CD4-positive, alpha-beta T cell treated with Interferon gamma for 1 hour (primary cell): Measurements from ENCODE around the gene FGFBP2.

Experiments used
- DNase-seq: peaks from one replicate; pipeline ENCODE4 v3.0.0-alpha.2; 2020

The FGFBP2 gene

GRCh38 chr4:15965325-15965724, 2.4 kb upstream of the FGFBP2 start:
- DNase-seq = no peak

GRCh38 chr4:15964159-15964558, 1.2 kb upstream of the FGFBP2 start:
- no peak for DNase-seq

DNA sequence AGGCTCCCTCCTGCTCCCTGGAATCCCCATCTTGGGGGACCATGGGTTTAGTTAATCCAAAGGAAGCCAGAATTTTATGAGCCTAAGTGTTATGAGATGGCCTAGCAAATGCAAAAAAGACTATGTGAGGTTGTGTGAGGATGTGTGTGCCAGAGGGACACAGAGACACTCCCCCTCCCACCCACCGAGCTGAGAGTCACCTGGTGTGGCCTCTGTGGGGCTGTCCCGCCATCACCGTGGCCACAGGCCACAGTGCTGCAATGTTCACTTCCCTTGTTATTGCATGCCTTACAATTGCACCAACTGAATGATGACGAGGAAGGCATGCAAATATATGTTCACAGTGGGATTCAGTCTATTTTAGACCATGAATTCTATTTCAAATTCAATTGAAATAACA, 601 bp upstream of the FGFBP2 start:
- peak; percentile 54 for DNase-seq

GRCh38 chr4:15961781-15962510, 1.0 kb downstream of the FGFBP2 start:
- peak; percentile 22 for DNase-seq

- DNase-seq = no peak
Observed at GRCh38 chr4:15958562-15958961, 4.4 kb downstream of the FGFBP2 start.

- DNase-seq = peak; percentile 76
Observed at GRCh38 chr4:15956179-15956850, 6.7 kb downstream of the FGFBP2 start.

DNA sequence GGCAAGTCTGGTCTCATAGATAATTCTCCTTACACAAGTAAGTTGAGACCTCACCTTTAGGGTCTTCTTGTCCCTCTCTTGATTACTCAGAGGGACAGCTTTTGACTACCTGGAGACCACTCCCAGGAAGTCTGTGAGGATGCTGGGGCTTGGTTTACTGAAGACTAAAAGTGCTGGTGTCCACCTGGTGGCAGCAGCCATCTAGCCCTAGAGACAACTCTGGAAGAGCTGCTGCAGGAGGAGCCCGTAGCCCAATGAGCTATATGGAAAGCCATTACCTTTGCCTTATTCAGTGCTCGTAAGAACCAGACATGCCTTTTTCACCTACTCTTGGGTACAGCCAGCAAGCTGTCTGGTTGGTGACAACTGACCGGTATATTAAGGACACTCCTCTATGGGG, 7.3 kb downstream of the FGFBP2 start:
- no peak for DNase-seq

DNA sequence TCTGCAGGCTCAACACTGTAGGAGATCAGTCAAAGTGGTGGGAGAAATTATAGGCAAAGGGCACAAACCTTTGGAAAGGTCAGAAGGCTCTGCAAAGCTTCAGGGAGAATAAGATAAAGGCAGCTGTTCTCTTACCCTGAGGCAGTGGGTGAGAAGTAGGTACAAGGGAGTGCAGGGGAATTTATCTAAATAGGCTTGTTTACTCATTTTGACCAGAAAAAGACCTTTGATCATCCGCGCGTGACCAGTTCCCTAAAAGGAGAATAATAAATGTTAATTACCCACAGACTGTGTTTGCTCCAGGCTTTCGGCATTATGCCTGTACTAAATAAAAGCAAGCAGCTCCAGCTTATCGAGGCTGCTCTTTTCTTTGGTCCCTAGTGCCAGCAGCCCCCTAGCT, 9.3 kb downstream of the FGFBP2 start:
- no peak for DNase-seq

GRCh38 chr4:15951781-15952180, 11.2 kb downstream of the FGFBP2 start:
- no peak for DNase-seq

- no peak for DNase-seq
Observed at GRCh38 chr4:15948826-15949225, 14.1 kb downstream of the FGFBP2 start.

DNA sequence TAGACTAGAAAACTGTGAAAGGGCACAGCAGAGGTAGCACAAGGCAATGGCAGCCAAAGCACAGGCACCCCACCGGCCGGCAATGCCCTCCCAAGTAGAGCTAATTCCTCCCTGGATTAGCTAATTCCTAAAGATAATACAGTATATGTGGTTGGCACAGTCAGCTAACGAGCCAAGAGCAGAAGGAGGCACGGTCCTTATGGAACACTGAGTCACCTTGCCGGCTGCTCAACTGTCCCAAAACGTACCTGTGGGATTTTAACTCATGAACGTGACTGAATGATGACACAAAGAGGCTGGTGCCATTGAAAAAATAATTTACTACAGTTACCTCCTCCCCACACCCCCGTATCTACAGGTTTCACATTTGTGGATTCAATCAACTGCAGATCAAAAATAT, 15.3 kb downstream of the FGFBP2 start:
- DNase-seq = no peak

DNA sequence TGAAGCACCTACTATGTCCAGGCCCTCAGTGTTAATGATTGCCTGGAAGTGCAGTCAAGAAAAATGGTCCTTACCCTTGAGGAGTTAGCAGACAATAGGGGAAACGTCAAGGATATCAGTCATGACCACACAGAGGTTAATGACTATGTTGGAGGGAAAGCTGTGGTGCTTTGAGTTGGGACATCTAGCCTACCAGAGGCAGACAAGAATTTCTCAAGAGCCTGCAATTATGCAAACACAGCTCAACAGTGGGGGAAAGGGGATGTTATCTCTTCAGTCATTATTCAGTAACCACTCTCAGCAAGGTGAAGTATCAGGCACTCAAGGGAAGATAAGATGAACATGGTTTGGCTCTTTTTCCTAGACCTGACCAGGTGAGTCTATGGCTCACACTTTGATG, 17.5 kb downstream of the FGFBP2 start:
- DNase-seq = no peak

GRCh38 chr4:15944895-15945294, 18.1 kb downstream of the FGFBP2 start:
- DNase-seq = no peak

DNA sequence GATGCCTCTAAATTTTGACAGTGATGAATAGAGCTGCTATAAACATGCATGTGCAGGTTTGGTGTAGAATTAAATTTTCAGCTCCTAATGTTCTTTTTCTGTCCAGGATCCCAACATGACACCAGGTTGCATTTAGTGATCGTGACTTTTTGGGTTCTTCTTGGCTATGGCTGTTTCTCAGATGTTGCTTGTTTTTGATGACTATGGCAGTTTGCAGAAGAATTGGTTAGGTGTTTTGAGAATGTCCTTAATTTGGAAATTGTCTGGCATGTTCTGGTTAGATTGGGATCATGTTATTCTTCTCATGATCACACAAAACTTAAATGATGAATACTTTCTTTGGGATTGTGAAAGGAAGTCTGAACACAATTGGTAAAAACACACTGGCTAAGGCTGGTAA, 20.7 kb downstream of the FGFBP2 start:
- DNase-seq = no peak

GRCh38 chr4:15938640-15939039, 24.3 kb downstream of the FGFBP2 start, which contains the start of gene FGFBP1:
Gene FGFBP1, minus strand, starts transcription at chr4:15938740. Its CDS starts 2,108 bp downstream, at chr4:15936632.
- no peak for DNase-seq

- no peak for DNase-seq
Observed at GRCh38 chr4:15938182-15938581, 24.8 kb downstream of the FGFBP2 start.

DNA sequence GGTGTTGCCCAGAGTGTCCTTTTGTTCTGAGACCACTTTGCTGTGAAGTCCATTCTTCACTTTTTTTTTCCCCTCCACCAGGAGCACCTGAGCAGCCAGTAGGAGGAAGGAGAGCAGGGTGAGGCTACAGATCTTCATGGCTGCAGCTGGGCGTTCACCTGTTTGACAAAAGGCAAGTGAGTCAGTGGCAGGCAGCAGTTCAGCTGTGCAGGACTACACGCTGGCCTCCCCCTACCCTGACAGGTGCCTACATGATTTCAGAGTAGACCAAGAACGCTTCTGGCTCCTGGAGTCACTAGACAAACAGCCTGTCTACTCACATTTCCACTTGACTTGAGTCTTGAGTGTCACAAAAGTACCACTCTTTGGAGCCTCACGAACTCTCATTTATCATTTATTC, 26.5 kb downstream of the FGFBP2 start:
- DNase-seq = no peak

DNA sequence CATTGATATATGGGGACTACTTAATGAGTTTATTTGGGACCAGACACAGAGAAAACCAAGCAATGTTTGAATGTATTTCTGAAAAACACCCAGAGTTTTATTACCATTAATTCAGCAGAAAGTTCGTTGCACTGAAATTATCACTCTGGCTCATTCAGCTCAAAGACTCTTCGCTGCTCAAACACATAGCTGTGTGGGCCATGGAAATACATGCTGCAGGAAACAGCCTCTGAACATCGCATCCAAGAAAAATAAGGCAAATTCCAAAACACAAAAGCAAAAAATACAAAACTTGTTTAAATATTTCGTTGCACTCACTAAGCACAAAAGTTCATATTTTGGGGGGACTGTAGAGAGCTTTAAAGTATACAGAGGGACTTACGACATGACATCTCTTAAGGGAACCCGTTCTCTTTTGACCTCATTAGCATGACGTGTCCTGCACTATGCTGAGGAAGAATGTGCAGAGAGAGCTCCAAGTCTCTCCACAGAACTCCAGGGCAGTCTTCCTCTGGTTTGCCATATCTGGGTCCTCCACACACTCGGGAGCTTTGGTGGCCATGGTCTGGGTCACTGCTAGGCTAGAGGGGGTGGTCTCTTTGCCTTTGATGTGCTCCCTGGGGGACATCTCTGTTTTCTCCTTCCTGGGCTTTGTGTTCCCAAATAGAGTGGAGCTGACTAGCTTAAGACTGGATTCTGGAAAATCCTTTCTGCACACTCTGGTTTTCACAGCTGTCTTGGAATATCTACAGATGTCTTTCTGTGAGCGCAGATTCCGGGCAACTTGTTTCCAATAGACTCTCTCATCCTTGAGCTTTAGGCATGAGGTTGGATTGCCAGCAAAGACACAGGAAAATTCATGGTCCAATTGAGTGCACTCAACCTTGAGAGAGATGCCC, 27.2 kb downstream of the FGFBP2 start:
- no peak for DNase-seq

DNA sequence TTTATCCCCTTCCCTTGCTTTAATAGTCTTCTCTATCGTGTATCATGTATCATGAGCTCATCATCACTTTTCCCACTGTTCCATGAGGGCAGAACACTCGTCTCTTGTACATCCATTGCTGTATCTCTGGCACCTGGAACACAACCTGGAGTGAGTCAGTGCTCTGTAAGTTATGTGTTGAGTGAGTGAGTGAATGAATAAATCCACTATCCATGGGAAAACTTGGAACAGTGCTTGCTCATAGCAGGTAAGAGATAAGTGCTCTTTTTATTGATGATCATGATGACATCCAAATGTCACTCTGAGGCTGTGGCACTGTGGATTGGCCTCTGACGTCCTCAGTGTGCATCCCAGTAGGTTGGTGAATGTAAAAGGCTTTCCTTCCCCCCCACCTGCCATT, 28.7 kb downstream of the FGFBP2 start:
- no peak for DNase-seq

DNA sequence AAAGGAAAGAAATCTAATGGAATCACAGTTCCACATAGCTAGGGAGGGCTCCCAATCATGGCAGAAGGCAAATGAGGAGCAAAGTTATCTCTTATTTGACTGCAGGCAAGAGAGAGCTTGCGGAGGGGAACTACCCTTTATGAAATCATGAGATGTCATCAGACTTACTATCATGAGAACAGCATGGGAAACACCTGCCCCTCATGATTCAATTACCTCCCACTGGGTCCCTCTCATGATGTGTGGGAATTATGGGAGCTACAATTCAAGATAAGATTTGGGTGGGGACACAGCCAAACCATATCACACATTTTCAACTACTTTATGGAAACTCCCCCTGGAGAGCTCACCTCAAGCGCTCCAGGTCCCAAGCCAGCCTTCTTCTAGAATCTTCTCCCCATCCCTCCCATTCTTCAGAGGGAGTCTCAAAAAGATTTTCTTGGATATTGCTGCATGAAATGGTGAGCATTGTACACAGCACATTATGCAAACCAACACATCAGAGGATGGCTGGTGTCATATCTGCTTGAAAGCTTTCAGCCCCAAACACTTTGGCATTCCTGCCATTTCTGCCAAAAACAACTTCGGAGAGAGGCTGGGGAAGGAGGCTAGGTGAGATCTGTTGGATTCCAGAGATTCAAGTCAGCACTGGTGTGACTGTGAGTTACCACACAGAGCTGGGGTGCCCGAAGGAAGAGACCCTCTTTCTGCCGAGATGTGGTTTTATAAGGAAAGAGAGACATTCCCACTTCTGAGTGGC, 31.3 kb downstream of the FGFBP2 start:
- DNase-seq = no peak

DNA sequence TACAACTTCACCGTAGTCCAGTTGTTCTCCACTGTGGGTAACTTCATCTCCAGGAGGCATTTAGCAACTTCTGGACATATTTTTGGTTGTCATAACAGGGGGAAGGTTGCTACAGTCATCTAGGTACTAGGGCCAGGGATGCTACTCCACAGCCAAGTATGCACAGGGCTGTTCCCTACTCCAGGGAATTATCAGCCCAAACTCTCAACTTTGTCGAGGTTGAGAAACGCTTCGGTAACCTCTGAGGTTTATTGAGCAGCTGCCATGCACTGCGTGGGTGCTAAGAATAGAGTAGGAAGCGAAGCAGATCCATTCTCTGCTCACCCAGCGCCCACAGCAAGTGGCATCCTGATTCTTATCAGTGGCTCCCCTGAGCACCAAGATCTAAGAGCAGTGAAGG, 32.7 kb downstream of the FGFBP2 start:
- DNase-seq = no peak

GRCh38 chr4:15929540-15929939, 33.4 kb downstream of the FGFBP2 start:
- DNase-seq = no peak

DNA sequence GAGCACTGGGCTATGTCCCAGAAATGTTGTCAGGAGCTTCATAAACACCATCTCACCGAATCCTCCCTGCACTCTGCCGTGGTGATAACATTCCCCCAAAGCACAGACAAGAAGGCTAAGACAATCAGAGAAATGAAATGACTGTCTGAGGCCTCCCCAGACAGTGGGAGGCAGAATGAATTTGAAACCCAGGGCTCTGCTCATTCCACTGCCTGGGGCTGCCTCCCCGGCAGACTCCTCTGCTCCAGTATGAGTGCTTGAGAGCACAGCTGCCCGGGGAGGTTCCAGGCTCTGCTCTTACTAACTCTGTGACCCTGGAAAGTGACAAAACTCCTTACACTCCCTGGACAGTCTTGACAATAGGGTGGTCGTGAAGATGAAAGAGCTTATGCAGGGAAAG, 34.1 kb downstream of the FGFBP2 start:
- no peak for DNase-seq
